Fibroblast of lung (primary cell): ENCODE measurements around the gene NLRC4. TPM values are rescaled to one million over a fixed set of nuclear protein-coding genes. Genes with fewer than 3 reads are reported as not detected.
"Not testable (repeated sequence)": the region's sequence is repeated elsewhere in the genome, so short reads cannot be mapped to it uniquely, and the experiment has no call there.

Experiments used
- DNase-seq, 2 donors: peaks; one replicate each; pipeline versions ENCODE4 v3.0.0 to v3.0.0-alpha.2; 2010; ENCODE audit warnings: low read depth in 2 of 2
- H2AFZ ChIP-seq: 2 replicates; pipeline ENCODE4 v1.5.1; 2012; ENCODE audit warnings: low read length, control low read depth, inconsistent platforms
- H3K27ac ChIP-seq: 2 replicates; pipeline ENCODE4 v1.5.1; 2011; ENCODE audit warnings: low read length, control low read depth; ENCODE audit not compliant: insufficient read depth
- H3K27me3 ChIP-seq: 2 replicates; pipeline ENCODE4 v1.5.1; 2011; ENCODE audit warnings: mild to moderate bottlenecking, low read length; ENCODE audit not compliant: control insufficient read depth, insufficient read depth
- H3K36me3 ChIP-seq: 2 replicates; pipeline ENCODE4 v1.5.1; 2011; ENCODE audit warnings: low read length; ENCODE audit not compliant: control insufficient read depth, insufficient read depth
- H3K4me1 ChIP-seq: 2 replicates; pipeline ENCODE4 v1.5.1; 2011; ENCODE audit warnings: low read length; ENCODE audit not compliant: control insufficient read depth, insufficient read depth; ENCODE audit errors: extremely low read depth
- H3K4me2 ChIP-seq: 2 replicates; pipeline ENCODE4 v1.5.1; 2011; ENCODE audit warnings: low read length, control low read depth; ENCODE audit not compliant: insufficient read depth; ENCODE audit errors: extremely low read depth
- H3K4me3 ChIP-seq, 4 experiments: fragments of 200-600 bp in 1 of 4; sonication (generic) in 1 of 4; replicated peaks in 1 of 4; 2 replicates each; pipeline ENCODE4 v1.5.1; 2011 to 2016; ENCODE audit warnings: low read length in 4 of 4, low read depth in 3 of 4, mild to moderate bottlenecking in 3 of 4, control low read depth in 2 of 4, inconsistent platforms in 1 of 4, mixed read lengths in 1 of 4; ENCODE audit not compliant: insufficient read depth in 1 of 4; ENCODE audit errors: control extremely low read depth in 1 of 4
- H3K79me2 ChIP-seq: 2 replicates; pipeline ENCODE4 v1.5.1; 2012; ENCODE audit warnings: mild to moderate bottlenecking, low read length, inconsistent platforms; ENCODE audit not compliant: control insufficient read depth, insufficient read depth
- H3K9ac ChIP-seq: 2 replicates; pipeline ENCODE4 v1.5.1; 2011; ENCODE audit warnings: mild to moderate bottlenecking, low read length, control low read depth; ENCODE audit not compliant: insufficient read depth
- H3K9me3 ChIP-seq: 2 replicates; pipeline ENCODE4 v1.5.1; 2012; ENCODE audit warnings: low read depth, low read length; ENCODE audit not compliant: control insufficient read depth, insufficient read depth
- H4K20me1 ChIP-seq: 2 replicates; pipeline ENCODE4 v1.5.1; 2011; ENCODE audit warnings: low read length; ENCODE audit not compliant: control insufficient read depth, insufficient read depth; ENCODE audit errors: extremely low read depth
- EZH2 ChIP-seq: IDR thresholded peaks from 2 replicates; pipeline ENCODE4 v1.5.1; 2012; ENCODE audit warnings: low read length, control low read depth, mild to moderate bottlenecking; ENCODE audit errors: missing control alignments
- polyA plus RNA-seq, 2 donors: library from polyadenylated mRNA; depleted of rRNA in 1 of 2; stranded (reverse) in 1 of 2; unstranded in 1 of 2; fragments of >200 nt; gene quantifications; 2 replicates each; pipeline ENCODE4 v1.2.1, GENCODE V29; 2011 to 2012; ENCODE audit warnings: missing spikeins in 1 of 2
- total RNA-seq: library from RNA; depleted of rRNA; stranded (reverse); fragments of >200 nt; gene quantifications from 2 replicates; pipeline ENCODE4 v1.2.1, GENCODE V29; 2014
- TF ChIP-seq, protein P1 (sequence below), 2 donors: IDR thresholded peaks in 1 of 2; conservative IDR thresholded peaks in 1 of 2; 1 replicate in 1 of 2; 2 replicates in 1 of 2; pipeline ENCODE4 v1.5.1; 2011 to 2012; ENCODE audit warnings: low read length in 2 of 2, control low read depth in 1 of 2, inconsistent platforms in 1 of 2, low read depth in 1 of 2, mild to moderate bottlenecking in 1 of 2

Gene NLRC4
- total and polyA plus RNA-seq, 2 donors (not counting 1 experiment from before 2014, with no cell fraction given) = not detected

DNA sequence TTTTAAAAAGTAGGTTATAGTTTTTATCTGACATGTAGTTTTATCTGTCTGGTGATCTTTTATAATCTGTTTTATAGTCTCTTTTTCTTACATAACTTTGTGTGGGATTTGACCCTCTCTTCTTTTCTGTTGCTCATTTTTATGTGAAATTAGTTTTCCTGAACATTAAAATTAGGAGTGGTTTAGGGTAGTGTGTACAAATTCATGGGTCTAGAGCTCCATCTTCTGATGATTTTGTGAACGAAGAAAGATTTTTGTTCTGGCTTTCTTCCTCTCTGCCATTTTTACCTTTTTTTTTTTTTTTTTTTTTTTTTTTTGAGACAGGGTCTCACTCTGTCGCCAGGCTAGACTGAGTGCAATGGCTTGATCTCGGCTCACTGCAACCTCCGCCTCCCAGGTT lies 52.4 kb downstream of the NLRC4 start:
- DNase-seq = peak in 1 of 2 donors; percentile 26
- Histone ChIP-seq H3K4me3 (no peak overlapping the region), H3K9ac (no peak overlapping the region), H3K27me3 (no peaks in the 10 kb centered on the region), H3K4me1 (no peaks in the 10 kb centered on the region), H3K27ac (no peak overlapping the region), H3K9me3 (no peaks in the 10 kb centered on the region), H3K36me3 (peaks cover 1% of the 10 kb centered on the region), H3K79me2 (no peaks in the 10 kb centered on the region), H2AFZ (no peak overlapping the region), H4K20me1 (no peaks in the 10 kb centered on the region), H3K4me2 (no peak overlapping the region)
- no peak for TF ChIP-seq EZH2
- TF ChIP-seq, protein P1, sequence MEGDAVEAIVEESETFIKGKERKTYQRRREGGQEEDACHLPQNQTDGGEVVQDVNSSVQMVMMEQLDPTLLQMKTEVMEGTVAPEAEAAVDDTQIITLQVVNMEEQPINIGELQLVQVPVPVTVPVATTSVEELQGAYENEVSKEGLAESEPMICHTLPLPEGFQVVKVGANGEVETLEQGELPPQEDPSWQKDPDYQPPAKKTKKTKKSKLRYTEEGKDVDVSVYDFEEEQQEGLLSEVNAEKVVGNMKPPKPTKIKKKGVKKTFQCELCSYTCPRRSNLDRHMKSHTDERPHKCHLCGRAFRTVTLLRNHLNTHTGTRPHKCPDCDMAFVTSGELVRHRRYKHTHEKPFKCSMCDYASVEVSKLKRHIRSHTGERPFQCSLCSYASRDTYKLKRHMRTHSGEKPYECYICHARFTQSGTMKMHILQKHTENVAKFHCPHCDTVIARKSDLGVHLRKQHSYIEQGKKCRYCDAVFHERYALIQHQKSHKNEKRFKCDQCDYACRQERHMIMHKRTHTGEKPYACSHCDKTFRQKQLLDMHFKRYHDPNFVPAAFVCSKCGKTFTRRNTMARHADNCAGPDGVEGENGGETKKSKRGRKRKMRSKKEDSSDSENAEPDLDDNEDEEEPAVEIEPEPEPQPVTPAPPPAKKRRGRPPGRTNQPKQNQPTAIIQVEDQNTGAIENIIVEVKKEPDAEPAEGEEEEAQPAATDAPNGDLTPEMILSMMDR (conservative IDR thresholded peaks at IDR 0.05 in 1 of 2, IDR thresholded peaks at IDR 0.05 in 1 of 2; ENCODE audit: low read depth in 1 of 2, low read length in 2 of 2) = peak in 1 of 2 donors; percentile 1

- TF ChIP-seq EZH2 = no peak
- TF ChIP-seq, protein P1 (conservative IDR thresholded peaks at IDR 0.05 in 1 of 2, IDR thresholded peaks at IDR 0.05 in 1 of 2; ENCODE audit: low read depth in 1 of 2, low read length in 2 of 2) = no peak
- peaks cover 1% of the 10 kb centered on the region for H3K36me3 ChIP-seq
- H3K4me3 ChIP-seq = no peak overlapping the region
- H4K20me1 ChIP-seq = no peaks in the 10 kb centered on the region
- no peaks in the 10 kb centered on the region for H3K4me1 ChIP-seq
- no peak overlapping the region for H2AFZ ChIP-seq
- no peaks in the 10 kb centered on the region for H3K79me2 ChIP-seq
- no peak overlapping the region for H3K27ac ChIP-seq
- no peak for DNase-seq
- no peak overlapping the region for H3K4me2 ChIP-seq
- H3K27me3 ChIP-seq = no peaks in the 10 kb centered on the region
- H3K9ac ChIP-seq = no peak overlapping the region
- H3K9me3 ChIP-seq = no peaks in the 10 kb centered on the region
Observed at GRCh38 chr2:32210767-32211408, 53.8 kb downstream of the NLRC4 start.

- H3K9me3 ChIP-seq, H3K27ac ChIP-seq, H3K4me3 ChIP-seq, H3K27me3 ChIP-seq, H3K4me2 ChIP-seq, H3K4me1 ChIP-seq, H3K36me3 ChIP-seq, H2AFZ ChIP-seq, H3K9ac ChIP-seq, H4K20me1 ChIP-seq, DNase-seq, H3K79me2 ChIP-seq: not testable (repeated sequence)
Observed at GRCh38 chr2:32203428-32203827, 61.3 kb downstream of the NLRC4 start.
